Lung (tissue), 12 donors: ENCODE results near the gene SH3GL1. TPM values are rescaled to one million over a fixed set of nuclear protein-coding genes. Genes with fewer than 3 reads are reported as not detected.

Source experiments
- ATAC-seq: fragments of 200-7000 bp; cut with Tn5 transposase; one replicate; pipeline ENCODE4 v1.9.1; 2020; ENCODE audit warnings: moderate number of reproducible peaks; ENCODE audit not compliant: insufficient read depth, low FRiP score
- DNase-seq, 3 donors: peaks; one replicate each; pipeline ENCODE4 v3.0.0-alpha.2; 2013 to 2017
- H3K27ac ChIP-seq, 2 donors: one replicate each; pipeline ENCODE4 v1.5.1; 2013; ENCODE audit warnings: mild to moderate bottlenecking in 2 of 2, moderate library complexity in 2 of 2, control low read depth in 1 of 2, inconsistent platforms in 1 of 2, low read depth in 1 of 2, low read length in 1 of 2
- H3K27me3 ChIP-seq, 3 donors: one replicate each; pipeline ENCODE4 v1.5.1; 2013; ENCODE audit warnings: low read length in 2 of 3; ENCODE audit not compliant: control insufficient read depth in 3 of 3, insufficient read depth in 3 of 3
- H3K36me3 ChIP-seq, 4 donors: one replicate each; pipeline ENCODE4 v1.5.1; 2013; ENCODE audit warnings: low read length in 4 of 4, mild to moderate bottlenecking in 1 of 4, moderate library complexity in 1 of 4; ENCODE audit not compliant: control insufficient read depth in 4 of 4, insufficient read depth in 4 of 4
- H3K4me1 ChIP-seq, 5 donors: one replicate each; pipeline ENCODE4 v1.5.1; 2013; ENCODE audit warnings: low read length in 5 of 5, mild to moderate bottlenecking in 2 of 5, moderate library complexity in 1 of 5; ENCODE audit not compliant: control insufficient read depth in 5 of 5, insufficient read depth in 5 of 5
- H3K4me3 ChIP-seq: one replicate; pipeline ENCODE4 v1.5.1; 2013; ENCODE audit warnings: mild to moderate bottlenecking, control low read depth, moderate library complexity
- H3K9ac ChIP-seq, 2 donors: one replicate each; pipeline ENCODE4 v1.5.1; 2013; ENCODE audit warnings: low read length in 2 of 2, control low read depth in 1 of 2; ENCODE audit not compliant: insufficient read depth in 1 of 2
- H3K9me3 ChIP-seq, 4 donors: one replicate each; pipeline ENCODE4 v1.5.1; 2013; ENCODE audit warnings: low read length in 3 of 4, mild to moderate bottlenecking in 1 of 4, moderate library complexity in 1 of 4; ENCODE audit not compliant: control insufficient read depth in 4 of 4, insufficient read depth in 3 of 4
- CTCF ChIP-seq: IDR thresholded peaks from 2 replicates; pipeline ENCODE4 v1.5.1; 2012; ENCODE audit warnings: mild to moderate bottlenecking; ENCODE audit errors: control extremely low read depth, extremely low read depth
- WGBS, 2 donors: extraction: QIAGEN DNeasy Blood & Tissue Kit; methylation state at CpG; one replicate each; pipeline ENCODE4 v1.1.7; 2013; 5-methylcytosine and 5-hydroxymethylcytosine counted together
- polyA plus RNA-seq, 2 donors: library from polyadenylated mRNA; stranded (reverse); fragments of 200-250 nt; gene quantifications; one replicate each; pipeline ENCODE4 v1.2.1, GENCODE V29; 2013
- total RNA-seq, 2 donors: library from RNA; depleted of rRNA in 1 of 2; stranded (reverse); fragments of >200 nt in 1 of 2; gene quantifications; one replicate each; pipeline ENCODE4 v1.2.1, GENCODE V29; 2014 to 2021
- donor health status: control.
- donor health status: control.
- donor health status: Bipolar disorder and iron deficiency.
- donor health status: healthy.
- donor health status: DM: yes; HTN: yes; CAD: no.

Gene SH3GL1
- total and polyA plus RNA-seq, 4 donors: 30.6 to 68.6 (median 59.2) TPM

GRCh38 chr19:4396949-4397783 lies 3.2 kb downstream of the SH3GL1 start:
- H3K27me3 ChIP-seq: no peaks in the 10 kb centered on the region
- H3K9ac ChIP-seq: peak overlapping the region in 1 of 2 donors; percentile 58
- peak overlapping the region in 1 of 2 donors; percentile 75 for H3K27ac ChIP-seq
- no peak for TF ChIP-seq CTCF
- WGBS, 2 donors: 77 to 85% methylated on average over 15 of the region's 15 CpGs
- peak overlapping the region; percentile 6 for H3K4me3 ChIP-seq
- DNase-seq (peak in 2 of 3 donors; percentile 60 to 69), ATAC-seq (no peak)
- no peaks in the 10 kb centered on the region for H3K9me3 ChIP-seq
- H3K4me1 ChIP-seq: peaks cover 3 to 54% (median 23%) of the 10 kb centered on the region in 5 donors
- H3K36me3 ChIP-seq: peaks cover 0 to 15% (median 10%) of the 10 kb centered on the region in 4 donors

- Histone ChIP-seq H3K4me1 (peaks cover 13 to 72% (median 43%) of the 10 kb centered on the region in 5 donors), H3K27me3 (no peaks in the 10 kb centered on the region), H3K9ac (peak overlapping the region in 1 of 2 donors; percentile 66), H3K27ac (peak overlapping the region in 1 of 2 donors; percentile 5), H3K4me3 (no peak overlapping the region), H3K9me3 (no peaks in the 10 kb centered on the region), H3K36me3 (peaks cover 0 to 16% (median 10%) of the 10 kb centered on the region in 4 donors)
- 72 to 74% methylated on average over 8 of the region's 8 CpGs for WGBS, 2 donors
- ATAC-seq (no peak), DNase-seq (peak; percentile 59 to 79 (median 78))
- no peak for TF ChIP-seq CTCF
These were observed 6.3 kb downstream of the SH3GL1 start for GRCh38 chr19:4393947-4394590.

- no peak overlapping the region for H3K4me3 ChIP-seq
- H3K36me3 ChIP-seq: peaks cover 0 to 16% (median 4%) of the 10 kb centered on the region in 4 donors
- 62 to 87% methylated on average over 20 of the region's 20 CpGs for WGBS, 2 donors
- no peak for TF ChIP-seq CTCF
- H3K9me3 ChIP-seq: no peaks in the 10 kb centered on the region
- H3K27me3 ChIP-seq: no peaks in the 10 kb centered on the region
- peak overlapping the region in 1 of 2 donors; percentile 78 for H3K27ac ChIP-seq
- DNase-seq (peak; percentile 69 to 81 (median 71)), ATAC-seq (no peak)
- H3K4me1 ChIP-seq: peaks cover 13 to 66% (median 42%) of the 10 kb centered on the region in 5 donors
- peak overlapping the region in 1 of 2 donors; percentile 63 for H3K9ac ChIP-seq
These were observed 8.5 kb downstream of the SH3GL1 start for GRCh38 chr19:4391701-4392483.
